ENCODE results near the gene EGLN2.
"Not testable (repeated sequence)": the region's sequence is repeated elsewhere in the genome, so short reads cannot be mapped to it uniquely, and the experiment has no call there.

EGLN2 gene

GRCh38 chr19:40763963-40764362, 35.0 kb upstream of the EGLN2 start:
- no peak for DNase-seq (ENCODE audit: low read depth)
- no peak for TF ChIP-seq CTCF (IDR thresholded peaks at IDR 0.05; ENCODE audit: insufficient read depth, low read depth, low read length, missing control alignments)
- no peak overlapping the region for H3K4me3 ChIP-seq (ENCODE audit: low read depth, low read length)

- not testable (repeated sequence) for DNase-seq (ENCODE audit: low read depth); H3K4me3 ChIP-seq (ENCODE audit: low read depth, low read length)
These were observed 32.6 kb upstream of the EGLN2 start for GRCh38 chr19:40766385-40766784.

GRCh38 chr19:40768869-40769268, 30.1 kb upstream of the EGLN2 start:
- DNase-seq (ENCODE audit: low read depth) = no peak
- TF ChIP-seq CTCF (IDR thresholded peaks at IDR 0.05; ENCODE audit: insufficient read depth, low read depth, low read length, missing control alignments) = no peak
- no peak overlapping the region for H3K4me3 ChIP-seq (ENCODE audit: low read depth, low read length)

DNA sequence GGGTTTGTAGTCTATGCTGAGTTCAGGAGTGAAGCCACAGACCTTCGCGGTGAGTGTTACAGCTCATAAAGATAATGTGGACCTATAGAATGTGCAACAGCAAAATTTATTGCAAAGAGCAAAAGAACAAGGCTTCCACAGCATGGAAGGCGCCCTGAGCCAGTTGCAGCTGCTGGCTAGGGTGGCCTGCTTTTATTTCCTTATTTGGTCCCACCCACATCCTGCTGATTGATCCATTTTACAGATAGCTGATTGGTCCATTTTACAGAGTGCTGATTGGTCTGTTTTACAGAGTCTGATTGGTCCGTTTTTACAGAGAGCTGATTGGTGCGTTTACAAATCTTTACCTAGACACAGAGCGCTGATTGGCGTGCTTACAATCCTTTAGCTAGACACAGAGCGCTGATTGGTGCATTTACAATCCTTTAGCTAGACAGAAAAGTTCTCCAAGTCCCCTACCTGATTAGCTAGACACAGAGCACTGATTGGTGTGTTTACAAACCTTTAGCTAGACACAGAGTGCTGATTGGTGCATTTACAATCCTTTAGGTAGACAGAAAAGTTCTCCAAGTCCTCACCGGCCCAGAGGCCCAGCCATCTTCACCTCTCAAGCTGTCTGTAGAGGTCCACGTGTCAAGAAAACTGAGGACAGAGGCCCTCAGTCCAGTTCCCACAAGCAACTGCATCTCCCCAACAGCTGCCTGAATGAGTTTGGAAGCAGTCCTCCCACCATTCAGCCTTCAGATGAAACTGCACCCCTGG, 27.7 kb upstream of the EGLN2 start:
- peak; percentile 28 for DNase-seq (ENCODE audit: low read depth)
- not testable (repeated sequence) for H3K4me3 ChIP-seq (ENCODE audit: low read depth, low read length)

GRCh38 chr19:40774916-40775631, 23.9 kb upstream of the EGLN2 start, which contains the start of gene MIA:
MIA (plus strand) TSS chr19:40775521; CDS start chr19:40775543, 22 bp downstream.
- H3K4me3 ChIP-seq (ENCODE audit: low read depth, low read length) = no peak within 1 kb of the TSS
- no peak for DNase-seq (ENCODE audit: low read depth)
- TF ChIP-seq CTCF (IDR thresholded peaks at IDR 0.05; ENCODE audit: insufficient read depth, low read depth, low read length, missing control alignments) = no peak

GRCh38 chr19:40775632-40776022, 23.4 kb upstream of the EGLN2 start:
- no peak for TF ChIP-seq CTCF (IDR thresholded peaks at IDR 0.05; ENCODE audit: insufficient read depth, low read depth, low read length, missing control alignments)
- no peak overlapping the region for H3K4me3 ChIP-seq (ENCODE audit: low read depth, low read length)
- no peak for DNase-seq (ENCODE audit: low read depth)

DNA sequence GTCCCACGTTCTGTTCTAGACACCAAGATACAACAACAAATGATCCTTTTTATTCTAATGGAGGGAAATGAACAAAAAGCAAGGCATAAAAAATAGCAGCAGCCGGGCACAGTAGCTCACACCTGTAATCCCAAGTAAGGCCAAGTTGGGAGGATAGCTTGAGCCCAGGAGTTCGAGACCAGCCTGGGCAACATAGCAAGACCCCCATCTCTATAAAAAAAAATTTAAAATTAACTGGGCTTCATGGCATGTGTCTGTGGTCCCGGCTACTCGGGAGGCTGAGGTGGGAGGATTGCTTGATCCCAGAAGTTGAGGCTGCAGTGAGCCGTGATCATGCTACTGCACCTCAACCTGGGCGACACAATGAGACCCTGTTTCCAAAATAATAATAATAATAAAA, 22.6 kb upstream of the EGLN2 start:
- TF ChIP-seq CTCF (IDR thresholded peaks at IDR 0.05; ENCODE audit: insufficient read depth, low read depth, low read length, missing control alignments) = no peak
- H3K4me3 ChIP-seq (ENCODE audit: low read depth, low read length) = no peak overlapping the region; the same call in 1 of the 2 replicates
- DNase-seq (ENCODE audit: low read depth) = no peak
